Left colon (tissue), 2 donors: ENCODE data around the gene PAK6. TPM values are rescaled to one million over a fixed set of nuclear protein-coding genes. Genes with fewer than 3 reads are reported as not detected.
A peak's percentile ranks its signal among the peaks of the same experiment; 100 is the strongest.

Experiments
- ATAC-seq: fragments of 200-7000 bp; cut with Tn5 transposase; one replicate; pipeline ENCODE4 v1.9.1; 2020; ENCODE audit warnings: mild to moderate bottlenecking, moderate library complexity
- DNase-seq, 2 donors: peaks; one replicate each; pipeline ENCODE4 v3.0.0-alpha.2; 2020
- intact Hi-C, 2 donors: fragments of 100-400 bp; cut with DNase I in 1 of 2; cut with micrococcal nuclease in 1 of 2; formaldehyde crosslinking; loops; one replicate each; pipeline versions ENCODE4 v1.11.2 to v1.14.0; 2022; cut with DNase I, micrococcal nuclease
- total RNA-seq, 2 donors: library from RNA; stranded (reverse); fragmentation: NEBNext Ultra II Directional; extraction: Animal tissue kit (Norgen Biotek cat#: 25700); gene quantifications; one replicate each; pipeline ENCODE4 v1.2.1, GENCODE V29; 2021
- donor health status: DM: no; HTN: no; CAD: no.
- donor health status: DM: yes; HTN: yes; CAD: no.

Gene PAK6
- total RNA-seq, 2 donors from 2014 or later: 2.5 to 3.2 TPM

DNA sequence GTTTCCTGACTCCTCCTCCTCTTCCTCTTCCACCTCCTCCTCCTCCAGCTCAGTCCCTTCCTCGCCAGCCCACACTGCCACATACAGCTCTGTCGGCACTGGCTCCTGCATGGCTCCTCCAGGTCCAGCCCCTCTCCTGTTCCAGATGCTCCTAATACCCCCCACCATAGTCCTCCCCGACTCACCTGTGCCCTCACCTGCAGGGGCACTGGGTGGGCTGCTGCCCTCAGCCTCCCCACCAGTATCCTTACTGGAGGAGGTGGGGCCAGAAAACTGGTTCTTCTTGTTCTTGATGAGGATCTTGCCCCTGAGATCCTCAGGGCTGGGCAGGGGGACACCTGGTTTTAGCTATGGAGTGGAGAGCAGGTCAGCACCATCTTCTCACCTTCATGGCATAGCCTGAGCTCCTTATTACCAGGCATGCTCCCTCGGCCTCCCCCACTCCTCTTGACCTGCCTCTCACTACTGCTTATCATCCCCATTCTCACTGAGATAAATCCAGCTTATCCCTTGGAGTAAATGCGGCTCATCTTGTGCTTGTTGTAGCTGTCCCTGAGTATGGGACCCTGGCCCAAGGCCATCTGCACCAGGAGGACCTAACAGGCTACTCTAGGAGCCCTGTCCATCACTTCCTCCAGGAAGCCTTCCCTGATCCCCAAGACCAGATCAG lies 57.8 kb downstream of the PAK6 start:
- intact Hi-C loops: no loop called here
- ATAC-seq (no peak), DNase-seq (no peak)

- ATAC-seq: no peak
- intact Hi-C loops: no loop called here
Observed at GRCh38 chr15:40297356-40297755, 58.5 kb downstream of the PAK6 start.

GRCh38 chr15:40298216-40298935 lies 59.5 kb downstream of the PAK6 start:
- no peak for DNase-seq
- intact Hi-C loops: no loop called here
- no peak for ATAC-seq

More at GRCh38 chr15:40297356-40297755, 58.5 kb downstream of the PAK6 start:
- no peak for DNase-seq

- no peak for ATAC-seq
- no peak for DNase-seq
- intact Hi-C loops: no loop called here
Observed at GRCh38 chr15:40300367-40300766, 61.5 kb downstream of the PAK6 start.

- ATAC-seq (no peak), DNase-seq (no peak)
- intact Hi-C loops: no loop called here
Observed at GRCh38 chr15:40300771-40301170, 61.9 kb downstream of the PAK6 start.

- intact Hi-C loops: no loop called here
- no peak for ATAC-seq
- DNase-seq: no peak
Observed at GRCh38 chr15:40301467-40302179, 62.8 kb downstream of the PAK6 start.

DNA sequence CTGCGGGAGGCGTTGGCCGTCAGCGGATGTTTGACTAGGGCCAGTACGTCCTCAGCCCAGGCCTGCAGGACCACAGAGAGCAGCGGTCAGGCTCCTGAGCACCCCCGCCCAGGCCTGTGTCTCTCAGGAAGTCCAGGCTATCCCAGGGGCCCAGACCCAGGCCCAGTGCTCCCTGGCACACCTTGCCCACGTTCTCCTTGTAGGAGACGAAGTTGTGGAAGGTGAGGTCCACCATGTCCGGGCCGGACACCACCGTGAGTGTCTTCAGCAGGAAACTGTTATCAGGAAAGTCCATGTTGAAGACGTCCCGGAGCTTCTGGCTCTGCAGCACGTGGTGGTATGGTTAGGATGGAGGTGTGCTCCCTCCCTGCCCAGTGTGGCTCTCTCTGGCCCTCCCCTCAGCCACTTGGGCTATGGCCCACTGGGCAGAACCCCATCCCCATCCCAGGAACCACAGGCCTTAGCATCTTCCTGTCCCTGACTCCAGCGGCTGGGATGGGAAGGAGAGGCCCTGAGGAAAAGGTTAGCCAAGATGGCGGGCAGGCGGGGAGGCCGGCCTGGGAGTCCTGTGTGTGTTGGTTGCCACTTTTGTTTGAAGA lies 63.5 kb downstream of the PAK6 start:
- intact Hi-C loops: no loop called here
- no peak for DNase-seq
- no peak for ATAC-seq

DNA sequence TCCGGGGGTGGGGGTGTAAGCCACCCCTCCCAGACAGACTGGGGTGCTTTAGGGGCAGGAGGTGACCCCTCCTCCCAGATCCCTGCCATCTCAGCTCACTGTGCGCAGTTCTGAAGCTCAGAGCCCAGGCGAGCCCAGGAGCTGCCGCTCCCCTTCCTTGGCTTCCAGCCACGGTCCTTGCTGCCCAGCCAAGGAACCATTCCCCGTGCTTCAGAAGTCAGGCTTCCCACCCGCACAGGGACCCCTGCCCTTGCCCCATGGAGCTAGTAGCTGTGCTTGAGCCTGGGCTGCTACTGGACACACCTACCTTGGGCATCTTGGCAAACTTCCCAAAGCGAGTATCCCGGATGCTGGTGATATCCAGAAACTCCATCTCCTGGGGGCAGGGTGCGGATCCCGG lies 64.1 kb downstream of the PAK6 start:
- no peak for DNase-seq
- ATAC-seq: peak; percentile 27
- intact Hi-C loops: no loop called here

DNA sequence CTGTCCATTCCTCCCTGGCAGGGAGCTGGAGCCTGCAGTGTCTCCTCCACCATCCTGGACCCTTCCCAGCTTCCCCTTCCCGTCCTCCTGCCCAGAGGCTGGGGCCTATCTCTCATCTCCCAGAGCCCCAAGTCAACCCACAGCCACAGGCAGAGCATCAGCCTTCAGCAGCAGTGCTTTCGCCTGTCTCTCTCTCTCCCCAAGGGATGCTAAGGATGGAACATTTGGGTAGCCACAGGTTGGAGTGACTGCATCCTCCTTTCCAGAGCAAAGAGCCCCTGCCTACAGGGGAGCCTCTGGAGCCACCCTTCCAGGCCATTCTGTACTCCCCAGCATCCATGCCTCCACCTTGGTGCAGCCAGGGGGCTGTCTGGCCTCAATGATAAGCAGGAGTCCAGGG lies 64.7 kb downstream of the PAK6 start:
- ATAC-seq (no peak), DNase-seq (no peak)
- intact Hi-C loops: no loop called here

DNA sequence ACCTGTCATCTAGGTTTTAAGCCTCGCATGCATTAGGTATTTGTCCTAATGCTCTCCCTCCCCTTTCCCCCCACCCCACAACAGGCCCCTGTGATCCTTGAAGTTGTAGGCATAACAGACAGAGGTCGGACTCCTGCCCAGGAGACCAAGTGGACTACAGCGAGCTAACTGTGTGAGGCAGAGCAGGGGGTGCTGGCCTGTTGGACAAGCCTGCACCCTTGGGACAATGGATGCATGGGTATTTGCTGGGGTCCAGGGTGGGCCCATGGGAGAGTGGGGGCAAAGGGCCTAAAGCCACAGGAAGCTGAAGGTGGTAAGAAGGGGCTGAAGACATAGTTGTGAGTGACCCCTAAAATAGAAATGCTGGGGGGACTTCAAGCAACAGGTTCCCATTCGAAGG lies 66.4 kb downstream of the PAK6 start:
- DNase-seq (no peak), ATAC-seq (no peak)
- intact Hi-C loops: no loop called here

DNA sequence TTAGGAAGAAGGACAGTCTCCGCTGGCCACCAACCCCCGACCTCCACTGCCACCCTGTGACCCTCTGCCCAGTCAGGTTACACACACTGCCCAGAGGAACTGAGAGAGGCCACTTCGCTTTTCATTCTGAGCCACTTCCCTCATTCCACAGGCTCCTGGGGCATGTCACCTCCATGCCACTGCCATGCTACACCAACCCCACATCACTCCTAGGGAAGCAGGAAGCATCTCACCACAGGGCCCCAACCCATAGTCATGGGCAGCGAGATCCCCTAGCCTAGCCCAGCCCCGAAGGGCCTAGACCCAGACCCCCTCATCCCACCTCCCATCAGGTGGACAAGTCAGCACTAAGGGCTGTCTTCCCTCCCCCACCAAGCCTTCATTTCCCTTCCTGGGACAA lies 67.5 kb downstream of the PAK6 start:
- intact Hi-C loops: no loop called here
- no peak for ATAC-seq
- DNase-seq: no peak

GRCh38 chr15:40306908-40307307 lies 68.0 kb downstream of the PAK6 start:
- ATAC-seq: no peak
- no peak for DNase-seq
- intact Hi-C loops: no loop called here

DNA sequence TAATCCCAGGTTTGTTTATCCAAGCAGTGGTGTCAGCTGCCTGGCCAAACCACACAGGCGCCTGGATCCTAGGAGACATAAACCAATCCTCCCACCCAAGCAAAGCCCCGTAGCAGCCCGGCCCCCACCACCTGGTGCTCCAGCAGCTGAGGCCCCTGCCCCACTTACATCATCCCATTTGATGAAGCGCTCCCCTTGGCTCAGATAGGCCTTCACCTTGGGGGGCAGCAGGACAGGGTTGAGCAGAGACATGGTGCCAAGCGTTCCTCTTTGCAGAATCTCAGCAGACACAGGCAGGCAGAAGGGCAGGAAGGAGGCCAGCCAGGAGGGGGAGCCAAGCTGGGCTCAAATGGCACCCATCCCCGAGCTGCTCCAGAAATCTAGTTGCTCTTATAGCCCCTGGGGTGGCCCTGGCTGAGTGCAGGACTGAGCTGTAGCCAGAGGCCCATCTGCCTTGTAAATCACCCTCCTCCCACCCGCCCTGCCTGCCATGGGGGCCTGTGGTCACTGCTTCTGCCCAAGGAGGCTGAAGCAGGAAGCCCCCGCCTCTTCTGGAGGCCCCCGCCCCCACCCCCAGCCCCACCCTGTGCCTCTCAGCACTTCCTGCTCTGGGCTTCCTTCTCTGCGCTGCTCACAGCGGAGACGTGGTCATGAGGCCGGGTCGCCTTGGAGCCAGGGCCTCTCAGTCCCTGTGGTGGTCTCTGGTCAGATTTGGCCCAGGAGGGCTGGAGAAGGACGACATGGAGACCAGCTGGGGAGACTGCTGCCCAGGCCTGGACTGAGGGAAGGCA lies 68.8 kb downstream of the PAK6 start, which contains the start of gene PLCB2:
PLCB2 (minus strand) TSS at position 515 of the 791 bp plus-strand sequence; CDS start at position 252, 263 bp downstream.
- intact Hi-C loops: no loop called here
- peak; percentile 42 for ATAC-seq
- DNase-seq: peak; percentile 55 to 62

DNA sequence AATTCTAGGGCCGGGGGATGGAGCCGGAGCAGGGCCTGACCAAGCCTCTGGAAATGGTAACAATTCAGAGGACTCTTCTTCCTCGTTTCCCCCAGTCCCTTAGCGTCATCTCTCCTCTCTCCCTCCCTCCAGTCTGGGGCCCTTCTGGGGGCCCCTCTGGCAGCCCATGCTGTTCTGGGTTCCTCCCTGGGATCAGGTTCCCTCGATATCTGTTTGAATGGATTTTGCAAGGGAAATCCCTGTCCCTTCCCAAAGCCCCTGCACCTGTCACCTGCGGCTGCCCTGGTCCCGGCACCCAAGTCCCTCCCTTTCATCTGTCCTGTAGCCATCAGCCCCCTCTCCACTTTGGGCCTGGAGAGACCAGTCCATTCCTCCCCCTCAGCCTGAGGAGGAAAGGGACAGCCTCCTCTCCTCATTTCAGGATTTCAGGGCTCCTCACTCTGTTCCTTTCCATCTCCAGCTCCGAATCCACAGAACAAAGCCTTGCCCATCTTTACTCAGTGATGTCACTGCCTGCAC lies 70.5 kb downstream of the PAK6 start:
- no peak for DNase-seq
- intact Hi-C loops: no loop called here
- no peak for ATAC-seq

DNA sequence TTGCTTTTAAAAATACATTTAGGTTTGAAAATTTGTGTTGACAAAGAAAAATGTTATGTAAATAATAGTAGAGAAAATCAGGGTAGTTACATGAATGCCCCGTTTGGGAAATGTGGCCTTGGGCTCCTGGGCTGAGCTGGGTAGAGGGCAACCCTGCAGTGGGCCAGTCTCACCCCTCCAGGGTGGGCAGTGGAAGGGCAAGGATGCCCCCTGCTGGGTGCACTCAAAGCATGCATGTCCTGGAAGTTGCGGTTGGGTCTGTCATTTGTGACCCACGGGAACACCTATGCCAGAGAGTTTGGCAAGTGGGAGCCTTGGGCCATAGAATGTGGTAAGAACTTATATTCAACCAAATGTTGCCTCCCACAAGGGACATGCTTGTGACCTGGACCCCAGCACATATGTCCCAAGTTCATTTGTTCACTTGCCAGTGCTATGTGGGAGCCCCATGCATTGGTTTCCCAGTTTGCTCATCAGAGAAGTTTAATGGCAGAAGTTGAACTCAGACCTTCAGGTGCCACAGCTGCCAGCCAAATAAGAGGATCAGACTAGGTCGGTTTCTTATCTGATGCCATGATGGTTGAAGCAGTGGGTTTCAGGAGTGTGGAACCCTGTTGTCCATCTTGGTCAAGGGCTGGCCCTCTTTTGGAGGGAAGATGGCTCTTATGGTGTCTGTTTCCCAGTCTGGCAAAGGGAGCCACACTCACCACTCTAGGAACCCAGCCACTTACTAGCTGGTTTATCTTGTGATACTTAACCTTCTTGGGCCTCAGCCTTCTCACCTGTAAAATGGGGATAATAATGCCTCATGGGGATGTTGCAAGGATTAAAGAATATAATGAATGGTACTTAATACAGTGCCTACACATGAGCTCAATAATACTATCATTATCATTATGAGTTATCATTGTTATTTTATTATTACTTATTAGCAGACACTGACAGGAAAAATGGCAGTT lies 71.4 kb downstream of the PAK6 start:
- peak in 1 of 2 donors; percentile 64 for DNase-seq
- peak; percentile 62 for ATAC-seq
- intact Hi-C loops: loop anchor here in 1 of 2 donors (10.0 kb wide), 1 partner anchor 115 kb away; no protein-coding TSS in a partner anchor

GRCh38 chr15:40310993-40311392 lies 72.1 kb downstream of the PAK6 start:
- intact Hi-C loops: loop anchor here in 1 of 2 donors (10.0 kb wide), 1 partner anchor 114 kb away; no protein-coding TSS in a partner anchor
- DNase-seq: no peak
- ATAC-seq: no peak
